Urinary bladder (tissue), 4 donors: ENCODE data around the gene PELI1. TPM values are rescaled to one million over a fixed set of nuclear protein-coding genes. Genes with fewer than 3 reads are reported as not detected.
"Not testable (repeated sequence)": the region's sequence is repeated elsewhere in the genome, so short reads cannot be mapped to it uniquely, and the experiment has no call there.

Experiments used
- DNase-seq: peaks from one replicate; pipeline ENCODE4 v3.0.0-alpha.2; 2015; ENCODE audit errors: extremely low spot score
- H3K27ac ChIP-seq: one replicate; pipeline ENCODE4 v1.5.1; 2013; ENCODE audit warnings: low read depth, mild to moderate bottlenecking, moderate library complexity
- H3K36me3 ChIP-seq: one replicate; pipeline ENCODE4 v1.6.1; 2013; ENCODE audit warnings: mild to moderate bottlenecking, moderate library complexity; ENCODE audit not compliant: insufficient read depth
- H3K4me1 ChIP-seq: one replicate; pipeline ENCODE4 v1.6.1; 2013; ENCODE audit warnings: mild to moderate bottlenecking, moderate library complexity; ENCODE audit not compliant: insufficient read depth
- H3K4me3 ChIP-seq: one replicate; pipeline ENCODE4 v1.5.1; 2013; ENCODE audit warnings: low read depth, low read length
- WGBS: extraction: QIAGEN DNeasy Blood & Tissue Kit; methylation state at CpG from one replicate; pipeline ENCODE4 v1.1.7; 2013; 5-methylcytosine and 5-hydroxymethylcytosine counted together
- polyA plus RNA-seq: library from polyadenylated mRNA; stranded (reverse); fragments of 200-250 nt; gene quantifications from one replicate; pipeline ENCODE4 v1.2.3, GENCODE V29; 2013
- total RNA-seq: library from RNA; depleted of rRNA; stranded (reverse); fragments of >200 nt; gene quantifications from one replicate; pipeline ENCODE4 v1.2.3, GENCODE V29; 2014
- donor health status: healthy with polysubstance abuse.
- donor health status: healthy.

PELI1 gene
- total and polyA plus RNA-seq, 2 donors, result 15.4 to 43.4 TPM

DNA sequence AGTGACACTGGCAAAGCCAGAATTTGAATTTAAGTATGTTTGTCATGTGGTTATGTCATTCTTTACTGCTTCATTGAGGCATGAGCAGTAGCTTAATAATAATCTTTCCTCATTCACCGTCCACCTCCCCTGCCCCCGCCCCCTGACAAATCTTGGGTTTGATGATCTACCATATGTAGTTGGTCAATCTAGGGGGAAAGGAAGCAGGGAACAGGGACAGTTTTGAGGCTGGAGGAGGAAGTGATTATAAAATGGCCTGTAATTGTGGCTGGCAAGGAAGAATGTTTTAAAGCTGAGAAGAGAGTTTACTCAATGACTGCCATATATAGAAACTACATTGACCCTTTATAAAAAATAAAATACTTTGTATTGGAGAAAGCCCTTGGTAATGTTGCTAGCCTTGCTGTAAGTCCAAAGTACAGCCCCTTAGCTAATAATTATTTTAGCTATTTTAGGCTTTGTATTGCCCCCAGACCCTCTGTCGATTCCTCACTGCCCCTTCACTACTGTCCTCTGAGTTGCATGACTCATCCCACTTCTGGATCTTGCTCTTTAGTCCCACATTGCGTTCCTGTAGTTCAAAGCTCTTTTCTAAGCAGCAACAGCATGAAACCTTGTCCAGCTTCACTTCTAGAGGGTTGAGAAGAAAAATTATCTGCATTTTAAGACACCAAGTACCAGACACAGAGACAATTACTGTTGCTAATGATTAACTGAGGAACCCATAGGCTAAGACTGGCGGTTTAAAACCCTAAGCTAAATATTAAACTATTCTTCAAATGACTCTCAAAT is 38.4 kb downstream of the PELI1 start:
- WGBS, result 81% methylated on average over 5 of the region's 5 CpGs
- H3K4me1 ChIP-seq, result peaks cover 1% of the 10 kb centered on the region
- no peak overlapping the region for H3K27ac ChIP-seq
- H3K4me3 ChIP-seq, result no peak overlapping the region
- H3K36me3 ChIP-seq, result no peaks in the 10 kb centered on the region
- no peak for DNase-seq

DNA sequence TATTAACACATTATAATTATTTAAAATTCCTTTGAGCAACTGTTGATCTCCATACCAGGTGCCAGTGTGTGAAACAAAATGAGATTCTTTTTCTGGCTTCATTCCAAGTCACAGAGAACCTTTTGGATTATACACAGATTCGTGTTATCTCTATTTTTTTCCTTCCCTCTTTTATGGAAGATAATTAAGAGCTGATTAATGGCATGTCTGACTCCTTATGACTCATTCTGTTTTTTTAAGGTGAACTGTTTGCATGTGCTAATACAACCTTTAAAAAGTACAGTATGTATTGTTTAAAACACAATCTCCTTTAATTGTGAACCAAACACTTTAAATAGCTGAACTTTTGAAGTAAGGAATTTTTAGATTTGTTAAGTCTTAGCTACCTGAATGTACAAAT is 39.3 kb downstream of the PELI1 start:
- Histone ChIP-seq H3K4me1 (peaks cover 1% of the 10 kb centered on the region), H3K27ac (no peak overlapping the region), H3K4me3 (no peak overlapping the region), H3K36me3 (no peaks in the 10 kb centered on the region)
- no peak for DNase-seq
- 25% methylated on average over 1 of the region's 1 CpG for WGBS

DNA sequence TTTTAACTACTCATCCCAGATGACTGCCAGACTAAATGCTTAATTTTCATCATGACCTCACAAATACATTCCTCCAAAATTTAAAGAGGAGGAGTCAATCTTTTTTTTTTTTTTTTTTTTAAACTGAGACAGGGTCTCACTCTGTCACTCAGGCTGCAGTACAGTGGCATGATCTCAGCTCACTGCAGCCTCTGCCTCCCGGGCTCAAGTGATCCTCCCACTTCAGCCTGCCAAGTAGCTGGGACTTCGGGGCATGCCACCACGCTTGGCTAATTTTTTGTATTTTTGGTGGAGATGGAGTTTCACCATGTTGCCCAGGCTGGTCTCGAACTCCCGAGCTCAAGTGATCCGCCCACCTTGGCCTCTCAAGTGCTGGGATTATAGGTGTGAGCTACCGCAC is 41.5 kb downstream of the PELI1 start:
- not testable (repeated sequence) for H3K4me1 ChIP-seq, H3K27ac ChIP-seq, DNase-seq, H3K36me3 ChIP-seq, H3K4me3 ChIP-seq
- WGBS, result 80% methylated on average over 7 of the region's 7 CpGs

DNA sequence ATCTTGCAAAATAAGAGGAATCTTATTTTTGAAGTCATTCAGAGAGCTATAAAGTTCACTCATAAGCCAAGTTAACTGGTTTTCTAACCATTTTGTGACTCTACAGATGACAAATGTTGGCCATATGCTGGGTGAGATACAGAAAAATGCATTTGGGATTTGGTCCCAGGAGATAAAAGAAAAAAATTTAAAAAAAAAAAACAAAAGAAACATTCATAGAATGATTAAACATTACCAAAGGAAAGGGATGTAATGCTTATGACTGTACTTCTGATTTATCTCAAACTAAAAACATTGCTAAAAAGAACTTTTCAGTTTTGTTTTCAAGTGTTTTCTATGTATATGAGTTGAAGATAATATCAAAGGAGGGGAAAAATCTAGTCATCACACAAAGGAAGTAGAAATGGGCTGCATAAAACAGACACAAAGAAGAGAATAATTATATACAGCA is 43.1 kb downstream of the PELI1 start:
- no peak overlapping the region for H3K4me3 ChIP-seq
- H3K4me1 ChIP-seq, result peaks cover 1% of the 10 kb centered on the region
- H3K27ac ChIP-seq, result no peak overlapping the region
- peaks cover 3% of the 10 kb centered on the region for H3K36me3 ChIP-seq
- DNase-seq, result no peak

DNA sequence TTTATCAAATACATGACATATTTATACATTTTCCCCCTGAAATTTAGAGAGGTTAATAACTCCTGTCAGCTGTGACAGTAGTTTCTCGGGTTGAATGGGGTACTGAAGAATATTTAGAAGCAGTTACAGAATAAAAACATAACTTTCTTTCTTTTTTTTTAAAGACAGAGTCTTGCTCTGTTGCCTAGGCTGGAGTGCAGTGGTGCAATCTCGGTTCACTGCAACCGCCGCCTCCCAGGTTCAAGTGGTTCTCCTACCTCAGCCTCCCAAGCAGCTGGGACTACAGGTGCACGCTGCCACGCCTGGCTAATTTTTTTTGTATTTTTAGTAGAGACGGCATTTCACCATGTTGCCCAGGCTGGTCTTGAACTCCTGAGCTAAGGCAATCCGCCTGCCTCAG is 43.6 kb downstream of the PELI1 start:
- H3K4me3 ChIP-seq, H3K36me3 ChIP-seq, H3K4me1 ChIP-seq, H3K27ac ChIP-seq, DNase-seq: not testable (repeated sequence)
- 96% methylated on average over 8 of the region's 8 CpGs for WGBS

DNA sequence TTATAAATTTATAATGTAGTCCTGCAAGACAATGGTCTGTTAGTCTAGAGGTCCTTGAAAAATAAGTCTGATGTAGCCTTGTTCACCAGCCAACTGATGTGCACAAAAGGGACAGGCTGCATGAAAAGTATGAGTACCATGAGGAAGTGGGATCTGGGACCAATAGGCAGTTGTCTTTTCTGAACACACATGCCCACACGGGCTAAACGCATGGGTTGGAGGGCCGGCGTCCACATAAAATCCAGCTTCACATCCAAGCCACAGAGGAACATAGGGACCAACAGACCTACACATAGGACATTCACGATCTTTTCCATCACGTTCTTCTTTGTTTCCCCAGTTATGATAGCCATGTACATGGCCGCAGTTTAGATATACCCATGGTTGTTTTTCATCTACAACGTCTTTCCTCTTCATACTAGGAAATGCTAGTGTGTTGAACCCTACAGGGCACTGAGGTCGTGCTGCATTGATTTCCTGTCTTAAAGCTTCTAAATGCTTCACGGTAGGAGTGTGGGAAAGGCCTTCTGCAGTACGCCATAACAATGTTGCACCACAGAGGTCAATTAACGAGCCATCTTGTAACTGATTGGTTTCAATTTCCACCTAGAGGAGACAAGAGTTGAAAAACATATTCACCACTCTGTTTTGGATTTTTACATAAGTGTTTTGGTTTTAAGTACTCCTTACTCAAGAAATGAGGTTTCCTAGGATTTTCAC is 49.4 kb downstream of the PELI1 start:
- H3K27ac ChIP-seq, result no peak overlapping the region
- peaks cover 7% of the 10 kb centered on the region for H3K36me3 ChIP-seq
- WGBS, result 93% methylated on average over 12 of the region's 12 CpGs
- no peaks in the 10 kb centered on the region for H3K4me1 ChIP-seq
- DNase-seq, result no peak
- H3K4me3 ChIP-seq, result no peak overlapping the region

DNA sequence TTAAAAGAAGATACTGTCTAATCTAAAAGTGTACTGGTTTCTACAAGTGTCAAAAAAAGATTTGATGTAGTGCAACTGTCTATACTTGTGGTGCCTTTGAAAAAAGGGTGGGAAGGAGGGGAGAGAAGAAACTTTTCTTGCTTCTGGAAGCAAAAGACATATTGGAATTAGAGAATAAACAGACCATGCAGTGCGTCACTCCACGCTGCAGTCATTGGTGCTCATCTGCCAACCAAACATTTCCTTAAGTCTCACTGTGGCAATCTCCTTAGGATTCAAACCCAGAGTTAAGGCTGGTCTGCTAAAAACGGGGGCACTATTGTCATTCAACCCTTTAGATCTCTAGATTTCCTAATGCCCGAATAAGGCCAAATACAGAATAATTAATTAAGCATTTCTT is 50.9 kb downstream of the PELI1 start:
- Histone ChIP-seq H3K36me3 (peaks cover 6% of the 10 kb centered on the region), H3K27ac (no peak overlapping the region), H3K4me3 (no peak overlapping the region), H3K4me1 (no peaks in the 10 kb centered on the region)
- no peak for DNase-seq
- 81% methylated on average over 4 of the region's 4 CpGs for WGBS

DNA sequence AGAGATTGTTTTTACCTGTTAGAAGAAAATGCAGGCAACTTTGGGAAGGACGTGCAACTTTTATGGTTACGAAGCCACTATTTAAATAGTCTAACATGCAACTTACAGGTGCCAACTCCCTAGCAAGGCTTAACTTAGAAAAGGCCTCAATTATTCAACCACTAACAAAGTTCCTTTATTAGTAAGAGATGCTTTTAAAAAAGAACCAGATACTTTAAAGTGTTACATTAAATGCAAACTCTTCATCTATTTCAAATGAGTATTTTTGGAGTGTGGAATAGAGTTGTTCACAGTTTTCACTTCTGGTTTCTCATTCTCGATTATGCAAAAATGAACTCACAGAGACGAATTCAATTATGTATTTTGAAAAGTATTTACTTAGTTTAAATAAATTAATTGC is 51.7 kb downstream of the PELI1 start:
- H3K27ac ChIP-seq, result no peak overlapping the region
- H3K4me3 ChIP-seq, result no peak overlapping the region
- peaks cover 6% of the 10 kb centered on the region for H3K36me3 ChIP-seq
- WGBS, result 90% methylated on average over 4 of the region's 4 CpGs
- no peaks in the 10 kb centered on the region for H3K4me1 ChIP-seq
- DNase-seq, result no peak

DNA sequence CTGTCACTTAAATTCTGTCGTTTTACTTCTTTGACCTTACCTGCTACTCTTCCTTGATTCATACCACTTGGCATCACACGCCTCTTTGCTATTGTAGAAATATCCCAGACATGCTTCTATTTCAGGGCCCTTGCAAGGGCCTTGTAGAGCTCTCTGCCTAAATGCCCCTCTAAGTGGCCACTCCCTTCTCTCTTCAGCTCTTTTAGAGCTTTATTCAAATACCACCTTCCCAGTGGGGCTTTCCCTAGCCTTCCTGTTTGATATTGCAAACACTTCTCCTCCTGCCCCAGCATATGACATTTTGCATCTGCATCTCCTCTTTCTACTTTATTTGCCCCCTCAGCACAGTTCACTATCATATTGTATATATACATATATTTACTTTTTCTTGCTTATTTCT is 54.0 kb downstream of the PELI1 start:
- Histone ChIP-seq H3K4me1 (no peaks in the 10 kb centered on the region), H3K36me3 (peaks cover 2% of the 10 kb centered on the region), H3K4me3 (no peak overlapping the region), H3K27ac (no peak overlapping the region)
- DNase-seq, result no peak
- WGBS, result 84% methylated on average over 2 of the region's 2 CpGs

DNA sequence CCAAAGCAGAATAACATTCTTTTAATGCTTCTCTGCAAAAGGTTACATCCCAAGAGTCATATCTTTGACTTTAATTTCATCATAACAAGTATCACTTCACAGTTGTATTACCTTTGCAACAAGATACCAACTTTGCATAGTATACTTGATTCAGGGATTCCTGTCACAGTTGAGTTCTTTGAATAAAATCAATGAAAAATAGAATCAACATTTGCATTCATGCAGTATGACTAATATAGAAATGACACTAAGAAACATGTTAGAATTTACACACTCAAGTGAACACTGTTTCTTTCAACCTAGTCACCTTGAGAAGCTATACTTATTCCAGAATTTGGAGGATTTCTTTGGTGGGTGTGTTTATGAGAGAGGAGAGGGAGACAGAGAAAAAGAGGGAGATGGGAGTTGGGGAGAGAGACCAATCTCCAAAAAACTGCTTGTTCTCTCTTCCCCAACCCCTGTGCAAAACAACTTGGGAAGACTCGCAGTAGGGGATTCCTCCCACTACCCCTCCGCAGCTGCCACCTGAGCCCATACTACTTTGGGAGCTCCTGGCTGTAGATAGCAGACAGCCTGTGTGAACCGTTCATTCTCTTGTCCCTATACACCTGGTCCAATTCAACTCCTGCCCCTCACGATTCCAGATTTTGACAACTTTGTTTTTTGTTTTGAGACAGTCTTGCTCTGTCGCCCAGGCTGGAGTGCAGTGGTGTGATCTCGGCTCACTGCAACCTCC is 57.7 kb downstream of the PELI1 start:
- no peak overlapping the region for H3K27ac ChIP-seq
- H3K4me1 ChIP-seq, result no peaks in the 10 kb centered on the region
- DNase-seq, result no peak
- H3K36me3 ChIP-seq, result peaks cover under 1% of the 10 kb centered on the region
- WGBS, result 96% methylated on average over 6 of the region's 6 CpGs
- no peak overlapping the region for H3K4me3 ChIP-seq

DNA sequence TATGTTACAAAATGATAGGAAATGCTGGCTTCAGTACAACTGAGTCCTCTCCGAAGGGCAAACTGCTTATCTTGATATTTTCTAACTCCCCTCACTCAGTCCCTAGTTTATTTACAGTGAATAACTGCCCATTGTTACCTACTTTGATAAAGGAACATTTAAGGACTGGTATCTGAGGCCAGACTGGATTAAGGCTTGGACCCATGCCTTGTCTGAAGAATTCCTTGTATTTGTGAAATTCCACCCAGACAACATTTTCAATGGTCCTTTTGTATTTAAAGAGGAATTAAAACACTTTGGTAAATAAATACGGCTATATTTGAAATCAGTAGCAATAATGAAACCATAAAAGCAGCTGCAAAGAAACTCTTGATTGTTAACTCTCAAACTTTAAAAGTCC is 58.3 kb downstream of the PELI1 start:
- Histone ChIP-seq H3K4me1 (no peaks in the 10 kb centered on the region), H3K4me3 (no peak overlapping the region), H3K36me3 (no peaks in the 10 kb centered on the region), H3K27ac (no peak overlapping the region)
- WGBS, result 50% methylated on average over 2 of the region's 2 CpGs
- no peak for DNase-seq

DNA sequence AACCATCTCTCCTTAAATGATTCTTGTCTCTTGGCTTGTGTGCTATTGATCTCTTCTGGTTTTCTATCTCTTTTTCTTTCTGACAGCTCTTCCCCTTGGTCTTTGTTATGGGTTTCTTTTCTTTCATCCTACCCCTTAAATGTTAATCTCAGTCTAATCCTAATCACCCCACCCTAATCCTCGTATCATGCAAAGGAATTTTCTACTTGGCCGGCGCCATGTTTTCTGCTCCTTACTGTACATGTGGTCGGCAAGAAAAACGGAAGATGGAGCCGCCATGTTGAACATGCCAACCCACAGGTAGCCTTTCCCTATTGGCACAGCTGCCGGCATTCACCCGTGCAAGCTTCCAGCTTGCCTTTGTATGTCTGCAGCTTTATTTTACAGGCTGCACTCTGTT is 63.2 kb downstream of the PELI1 start:
- WGBS, result 31% methylated on average over 8 of the region's 8 CpGs
- no peaks in the 10 kb centered on the region for H3K36me3 ChIP-seq

DNA sequence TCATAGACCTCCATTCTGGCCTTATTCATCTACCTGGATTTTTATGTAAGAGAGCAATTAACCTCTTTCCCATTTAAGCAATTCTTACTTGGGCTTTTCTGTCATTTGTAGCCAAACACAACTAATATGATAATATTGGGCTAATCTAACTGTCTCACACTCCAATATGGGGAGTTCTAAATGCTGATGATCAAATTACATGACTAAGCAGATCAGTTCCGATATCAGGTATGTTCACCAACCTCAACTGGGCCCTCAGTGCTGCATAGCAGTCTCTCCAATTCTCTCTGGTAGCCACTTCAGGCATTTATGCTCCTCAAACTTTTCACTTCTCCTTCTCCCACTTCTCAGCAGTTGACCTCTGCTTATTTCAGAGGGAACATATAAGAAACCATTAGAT is 64.0 kb downstream of the PELI1 start:
- Histone ChIP-seq H3K27ac (no peak overlapping the region), H3K36me3 (no peaks in the 10 kb centered on the region), H3K4me1 (no peaks in the 10 kb centered on the region), H3K4me3 (no peak overlapping the region)
- 97% methylated on average over 1 of the region's 1 CpG for WGBS
- no peak for DNase-seq

More for the DNA sequence above, 63.2 kb downstream of the PELI1 start:
- no peaks in the 10 kb centered on the region for H3K4me1 ChIP-seq
- H3K27ac ChIP-seq, result no peak overlapping the region
- H3K4me3 ChIP-seq, result no peak overlapping the region
- no peak for DNase-seq

DNA sequence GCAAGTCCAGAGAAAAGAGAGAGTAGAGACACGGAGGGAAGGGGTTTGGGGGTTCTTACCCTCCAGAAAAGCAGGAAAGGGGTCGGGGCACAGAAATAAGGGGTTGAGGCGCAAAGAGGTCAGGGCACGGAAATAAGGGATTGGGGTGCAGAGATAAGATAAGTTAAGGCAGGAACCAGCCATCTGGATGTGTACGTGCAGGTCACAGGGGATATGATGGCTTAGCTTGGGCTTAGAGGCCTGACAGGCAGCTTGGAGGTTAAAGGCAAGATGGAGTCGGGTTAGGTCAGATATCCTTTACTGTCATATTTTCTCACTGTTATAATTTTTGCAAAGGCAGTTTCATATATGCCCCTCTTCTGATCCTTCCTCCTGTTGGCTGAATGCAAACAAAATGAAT is 64.5 kb downstream of the PELI1 start:
- H3K27ac ChIP-seq, H3K4me3 ChIP-seq, H3K4me1 ChIP-seq, H3K36me3 ChIP-seq, DNase-seq: not testable (repeated sequence)
- WGBS, result 97% methylated on average over 6 of the region's 6 CpGs
